Retina (tissue), 1 donor: Measurements from ENCODE around the gene MMP14.

Experiments
- DNase-seq: peaks from one replicate; pipeline ENCODE4 v3.0.0-alpha.2; 2016

MMP14 gene

DNA sequence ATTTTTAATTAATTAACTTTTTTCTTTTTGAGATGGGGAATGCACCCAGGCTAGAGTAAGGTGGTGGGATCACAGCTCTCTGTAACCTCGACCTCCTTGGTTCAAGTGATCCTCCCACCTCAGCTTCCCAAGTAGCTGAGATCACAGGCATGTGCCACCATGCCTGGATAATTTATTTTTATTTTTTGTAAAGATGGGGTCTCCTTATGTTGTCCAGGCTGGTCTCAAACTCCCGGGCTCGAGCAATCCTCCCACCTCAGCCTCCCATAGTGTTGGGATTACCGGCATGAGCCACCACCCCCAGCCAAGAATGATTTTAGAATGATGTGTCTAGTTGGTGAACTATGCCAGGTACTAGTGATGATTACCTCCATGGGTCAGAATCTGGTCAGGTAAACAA lies 28.6 kb downstream of the MMP14 start:
- no peak for DNase-seq

DNA sequence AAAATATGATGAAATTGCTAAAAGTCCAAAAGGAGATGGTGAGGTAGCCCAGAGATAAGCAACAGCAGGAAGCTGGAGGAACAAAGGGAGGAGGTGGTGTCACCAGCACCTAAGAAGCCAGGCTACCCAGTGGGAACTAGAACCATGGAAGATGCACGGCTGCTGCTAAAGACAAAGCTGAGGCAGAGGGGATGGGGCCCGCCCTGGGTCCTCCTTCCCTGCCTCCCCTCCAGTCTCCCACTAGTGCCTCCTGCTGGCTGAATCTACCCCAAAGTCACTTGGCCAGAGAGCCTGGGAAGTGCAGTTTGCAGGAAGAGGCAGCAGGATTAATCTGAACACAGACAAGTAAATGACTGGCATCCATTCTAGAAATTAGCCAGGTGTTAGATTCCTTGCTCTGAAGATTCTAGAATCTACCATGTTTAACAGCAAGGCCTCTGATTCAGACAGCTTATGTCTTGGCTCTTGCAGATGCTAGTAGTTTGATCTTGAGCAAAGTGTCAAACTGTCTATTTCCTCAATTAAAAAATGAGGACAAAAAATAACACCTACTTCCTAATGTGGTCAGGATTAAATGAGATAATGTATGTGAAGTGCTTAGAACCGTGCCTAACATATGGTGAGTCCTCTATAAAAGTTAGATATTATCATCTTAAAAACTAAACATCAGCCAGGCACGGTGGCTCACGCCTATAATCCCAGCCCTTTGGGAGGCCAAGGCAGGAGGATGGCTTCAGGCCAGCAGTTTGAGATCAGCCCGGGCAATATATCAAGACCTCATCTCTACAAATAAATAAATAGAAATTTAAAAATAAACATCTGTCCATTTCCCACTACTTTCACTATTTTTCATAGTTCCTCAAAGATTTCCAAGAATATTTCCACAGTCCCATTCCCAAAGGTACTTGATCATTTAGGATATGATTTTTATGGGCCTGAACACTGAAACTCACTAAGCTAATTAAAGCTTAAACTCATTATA lies 29.3 kb downstream of the MMP14 start:
- no peak for DNase-seq

- DNase-seq = no peak
Observed at GRCh38 chr14:22866874-22867273, 30.5 kb downstream of the MMP14 start.

GRCh38 chr14:22870811-22871223 lies 34.4 kb downstream of the MMP14 start:
- no peak for DNase-seq

DNA sequence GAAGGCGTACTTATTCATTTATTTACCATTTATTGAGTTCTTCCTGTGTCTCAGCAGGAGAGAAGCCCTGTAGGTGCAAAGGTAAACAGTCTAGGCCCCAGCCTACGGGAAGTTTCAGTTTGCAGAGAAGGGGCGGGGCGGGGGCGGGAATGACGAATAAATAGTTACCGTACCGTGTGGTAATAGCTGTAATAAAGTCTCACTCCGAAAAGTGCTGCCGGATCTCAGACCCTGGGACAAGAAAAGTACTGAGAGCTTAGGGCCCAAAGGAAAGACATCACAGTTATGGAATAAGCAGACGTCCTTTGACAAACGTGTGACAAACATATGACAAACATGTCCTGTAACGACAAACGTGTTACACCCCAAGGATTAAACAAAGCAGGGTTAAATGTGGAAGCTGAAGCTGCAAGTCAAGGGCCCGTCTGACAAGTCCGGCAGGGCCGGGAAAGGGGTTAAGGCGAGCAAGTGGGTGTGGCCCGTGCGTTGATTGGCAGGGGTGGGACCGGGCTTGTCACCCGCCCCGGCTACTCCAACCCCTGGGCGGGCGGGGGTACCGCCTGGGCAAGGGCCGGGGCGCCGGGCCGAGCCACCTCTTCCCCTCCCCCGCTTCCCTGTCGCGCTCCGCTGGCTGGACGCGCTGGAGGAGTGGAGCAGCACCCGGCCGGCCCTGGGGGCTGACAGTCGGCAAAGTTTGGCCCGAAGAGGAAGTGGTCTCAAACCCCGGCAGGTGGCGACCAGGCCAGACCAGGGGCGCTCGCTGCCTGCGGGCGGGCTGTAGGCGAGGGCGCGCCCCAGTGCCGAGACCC lies 35.0 kb downstream of the MMP14 start, which contains the start of gene LRP10:
LRP10 (plus strand) TSS at position 517 of the 809 bp plus-strand sequence. CDS start 564 bp downstream, outside the sequence.
- DNase-seq = peak; percentile 90

DNA sequence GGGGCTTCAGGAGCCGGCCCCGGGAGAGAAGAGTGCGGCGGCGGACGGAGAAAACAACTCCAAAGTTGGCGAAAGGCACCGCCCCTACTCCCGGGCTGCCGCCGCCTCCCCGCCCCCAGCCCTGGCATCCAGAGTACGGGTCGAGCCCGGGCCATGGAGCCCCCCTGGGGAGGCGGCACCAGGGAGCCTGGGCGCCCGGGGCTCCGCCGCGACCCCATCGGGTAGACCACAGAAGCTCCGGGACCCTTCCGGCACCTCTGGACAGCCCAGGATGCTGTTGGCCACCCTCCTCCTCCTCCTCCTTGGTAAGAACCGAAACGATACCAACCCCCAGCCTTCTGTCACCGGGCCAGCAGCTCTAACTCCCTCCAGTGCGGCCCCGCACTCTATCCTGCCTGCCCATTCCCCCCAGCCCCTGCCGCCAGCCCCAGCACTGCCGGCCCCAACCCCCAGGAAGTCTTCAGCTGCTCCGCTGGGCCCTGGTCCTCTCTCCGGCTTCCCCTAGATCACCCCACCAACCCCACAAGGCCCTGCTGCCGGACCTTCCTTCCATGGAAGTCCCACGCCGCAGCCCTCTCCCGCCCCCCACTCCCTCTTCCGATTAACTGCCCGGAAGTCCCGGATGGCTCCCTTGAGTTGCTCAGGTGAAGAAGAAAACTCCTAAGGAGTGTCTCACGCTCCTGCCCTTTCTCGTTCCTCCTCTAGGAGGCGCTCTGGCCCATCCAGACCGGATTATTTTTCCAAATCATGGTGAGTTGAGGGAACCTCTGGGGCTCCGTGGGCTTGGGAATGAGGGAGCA lies 35.8 kb downstream of the MMP14 start:
- peak; percentile 88 for DNase-seq

DNA sequence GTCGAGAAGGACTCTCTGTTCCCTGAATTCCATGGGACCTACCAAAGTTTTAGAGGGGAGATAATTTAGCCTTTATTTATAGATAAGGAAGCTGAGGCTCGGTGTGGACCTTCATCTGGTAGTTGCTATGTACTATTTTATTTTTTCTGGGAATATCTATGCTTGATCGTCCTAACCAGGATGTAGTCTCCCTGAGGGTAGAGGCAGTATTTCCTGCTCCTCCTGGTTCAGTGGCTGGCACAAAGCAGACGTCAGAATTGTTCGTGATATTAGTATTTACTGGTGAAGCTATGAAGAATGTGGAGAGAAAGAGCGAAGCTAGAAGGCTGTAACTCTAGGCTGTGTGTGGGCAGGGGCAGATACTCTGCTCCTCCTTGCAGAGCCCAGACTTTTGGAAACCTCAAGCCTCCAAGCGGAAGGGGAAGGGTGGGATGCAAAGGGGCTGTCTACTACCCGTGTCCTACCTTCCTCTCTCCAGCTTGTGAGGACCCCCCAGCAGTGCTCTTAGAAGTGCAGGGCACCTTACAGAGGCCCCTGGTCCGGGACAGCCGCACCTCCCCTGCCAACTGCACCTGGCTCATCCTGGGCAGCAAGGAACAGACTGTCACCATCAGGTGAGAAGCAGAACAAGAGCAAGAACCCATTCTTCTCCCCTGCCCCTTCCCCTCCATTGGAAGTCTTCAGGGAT lies 36.6 kb downstream of the MMP14 start:
- DNase-seq = no peak

DNA sequence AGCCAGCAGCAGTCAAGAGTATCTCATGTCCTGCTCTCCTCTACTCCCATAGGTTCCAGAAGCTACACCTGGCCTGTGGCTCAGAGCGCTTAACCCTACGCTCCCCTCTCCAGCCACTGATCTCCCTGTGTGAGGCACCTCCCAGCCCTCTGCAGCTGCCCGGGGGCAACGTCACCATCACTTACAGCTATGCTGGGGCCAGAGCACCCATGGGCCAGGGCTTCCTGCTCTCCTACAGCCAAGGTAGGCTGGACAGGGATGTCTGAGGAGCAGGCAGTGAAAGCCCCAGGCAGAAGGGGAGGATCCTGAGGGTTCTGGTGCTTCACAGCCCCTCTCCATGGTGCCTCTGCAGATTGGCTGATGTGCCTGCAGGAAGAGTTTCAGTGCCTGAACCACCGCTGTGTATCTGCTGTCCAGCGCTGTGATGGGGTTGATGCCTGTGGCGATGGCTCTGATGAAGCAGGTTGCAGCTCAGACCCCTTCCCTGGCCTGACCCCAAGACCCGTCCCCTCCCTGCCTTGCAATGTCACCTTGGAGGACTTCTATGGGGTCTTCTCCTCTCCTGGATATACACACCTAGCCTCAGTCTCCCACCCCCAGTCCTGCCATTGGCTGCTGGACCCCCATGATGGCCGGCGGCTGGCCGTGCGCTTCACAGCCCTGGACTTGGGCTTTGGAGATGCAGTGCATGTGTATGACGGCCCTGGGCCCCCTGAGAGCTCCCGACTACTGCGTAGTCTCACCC lies 38.8 kb downstream of the MMP14 start:
- no peak for DNase-seq

DNA sequence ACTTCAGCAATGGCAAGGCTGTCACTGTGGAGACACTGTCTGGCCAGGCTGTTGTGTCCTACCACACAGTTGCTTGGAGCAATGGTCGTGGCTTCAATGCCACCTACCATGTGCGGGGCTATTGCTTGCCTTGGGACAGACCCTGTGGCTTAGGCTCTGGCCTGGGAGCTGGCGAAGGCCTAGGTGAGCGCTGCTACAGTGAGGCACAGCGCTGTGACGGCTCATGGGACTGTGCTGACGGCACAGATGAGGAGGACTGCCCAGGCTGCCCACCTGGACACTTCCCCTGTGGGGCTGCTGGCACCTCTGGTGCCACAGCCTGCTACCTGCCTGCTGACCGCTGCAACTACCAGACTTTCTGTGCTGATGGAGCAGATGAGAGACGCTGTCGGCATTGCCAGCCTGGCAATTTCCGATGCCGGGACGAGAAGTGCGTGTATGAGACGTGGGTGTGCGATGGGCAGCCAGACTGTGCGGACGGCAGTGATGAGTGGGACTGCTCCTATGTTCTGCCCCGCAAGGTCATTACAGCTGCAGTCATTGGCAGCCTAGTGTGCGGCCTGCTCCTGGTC lies 39.4 kb downstream of the MMP14 start:
- no peak for DNase-seq

DNA sequence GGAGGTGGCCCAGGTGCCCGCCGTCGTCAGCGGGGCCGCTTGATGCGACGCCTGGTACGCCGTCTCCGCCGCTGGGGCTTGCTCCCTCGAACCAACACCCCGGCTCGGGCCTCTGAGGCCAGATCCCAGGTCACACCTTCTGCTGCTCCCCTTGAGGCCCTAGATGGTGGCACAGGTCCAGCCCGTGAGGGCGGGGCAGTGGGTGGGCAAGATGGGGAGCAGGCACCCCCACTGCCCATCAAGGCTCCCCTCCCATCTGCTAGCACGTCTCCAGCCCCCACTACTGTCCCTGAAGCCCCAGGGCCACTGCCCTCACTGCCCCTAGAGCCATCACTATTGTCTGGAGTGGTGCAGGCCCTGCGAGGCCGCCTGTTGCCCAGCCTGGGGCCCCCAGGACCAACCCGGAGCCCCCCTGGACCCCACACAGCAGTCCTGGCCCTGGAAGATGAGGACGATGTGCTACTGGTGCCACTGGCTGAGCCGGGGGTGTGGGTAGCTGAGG lies 40.7 kb downstream of the MMP14 start:
- no peak for DNase-seq

DNA sequence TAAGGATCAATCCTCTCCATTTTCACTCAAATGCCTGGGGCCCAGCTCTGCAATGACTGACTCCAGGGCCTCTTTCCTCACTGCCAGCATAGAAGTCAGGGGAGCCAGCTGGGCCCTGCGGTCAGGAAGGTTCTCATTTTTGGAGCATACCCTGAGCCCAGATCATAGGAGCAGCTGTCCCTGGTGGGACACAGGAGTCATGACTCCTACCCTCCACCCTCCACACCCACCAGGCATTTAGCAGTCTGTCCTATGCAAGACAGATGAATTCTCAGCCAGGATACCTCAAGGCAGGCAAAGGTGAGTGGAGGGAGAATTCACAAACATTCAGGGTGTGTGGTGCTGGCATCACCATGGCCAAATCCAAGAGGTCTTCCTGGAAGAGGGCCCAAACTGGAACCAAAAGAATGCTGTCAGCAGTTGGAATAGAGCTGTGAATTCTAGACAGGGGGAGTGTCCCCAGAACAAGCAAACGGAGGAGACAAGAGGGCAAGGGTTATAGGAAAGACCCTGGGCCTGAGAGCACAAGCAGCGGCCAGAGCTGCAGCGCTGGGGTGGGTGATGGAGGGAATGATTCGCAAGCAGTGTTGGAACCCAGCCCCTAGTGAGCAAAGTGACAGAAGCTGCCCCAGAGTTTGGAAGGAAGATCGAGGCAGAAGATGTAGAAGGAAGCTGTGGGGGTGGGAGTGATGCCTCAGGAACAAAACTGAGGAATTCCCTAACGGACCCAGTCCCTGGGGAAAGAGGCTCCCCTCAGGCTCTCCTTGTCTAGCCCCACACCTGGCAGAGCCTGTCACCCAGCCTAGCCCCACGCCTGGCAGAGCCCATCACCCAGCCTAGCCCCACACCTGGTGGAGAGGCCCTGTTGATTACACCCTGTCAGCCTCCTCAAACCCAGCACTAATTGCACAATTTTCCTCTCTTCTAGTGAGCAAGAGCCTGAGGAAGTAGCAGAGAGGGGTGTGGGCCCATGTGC lies 42.2 kb downstream of the MMP14 start:
- DNase-seq = no peak

DNA sequence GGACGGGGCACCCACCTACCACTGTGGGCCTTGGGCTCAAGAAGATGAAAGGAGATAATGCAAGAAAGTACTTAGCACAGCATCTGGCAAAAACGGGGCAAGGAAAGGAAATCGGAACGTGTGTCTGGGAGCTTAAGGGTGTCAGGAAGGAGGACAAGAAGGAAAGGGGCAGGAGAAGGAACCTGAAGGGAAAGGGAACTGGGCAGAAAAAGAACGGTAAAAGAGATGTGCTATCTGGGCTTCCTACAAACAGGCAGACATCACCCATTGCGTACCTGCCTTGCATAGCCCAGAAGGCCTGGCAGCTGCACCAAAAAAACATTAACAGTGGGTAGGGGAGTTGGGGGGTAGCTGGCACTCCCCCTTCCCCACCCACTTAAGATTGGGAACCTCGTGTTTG lies 45.7 kb downstream of the MMP14 start:
- DNase-seq = no peak

- DNase-seq = peak; percentile 84
Observed at GRCh38 chr14:22882529-22883172, 46.3 kb downstream of the MMP14 start.

DNA sequence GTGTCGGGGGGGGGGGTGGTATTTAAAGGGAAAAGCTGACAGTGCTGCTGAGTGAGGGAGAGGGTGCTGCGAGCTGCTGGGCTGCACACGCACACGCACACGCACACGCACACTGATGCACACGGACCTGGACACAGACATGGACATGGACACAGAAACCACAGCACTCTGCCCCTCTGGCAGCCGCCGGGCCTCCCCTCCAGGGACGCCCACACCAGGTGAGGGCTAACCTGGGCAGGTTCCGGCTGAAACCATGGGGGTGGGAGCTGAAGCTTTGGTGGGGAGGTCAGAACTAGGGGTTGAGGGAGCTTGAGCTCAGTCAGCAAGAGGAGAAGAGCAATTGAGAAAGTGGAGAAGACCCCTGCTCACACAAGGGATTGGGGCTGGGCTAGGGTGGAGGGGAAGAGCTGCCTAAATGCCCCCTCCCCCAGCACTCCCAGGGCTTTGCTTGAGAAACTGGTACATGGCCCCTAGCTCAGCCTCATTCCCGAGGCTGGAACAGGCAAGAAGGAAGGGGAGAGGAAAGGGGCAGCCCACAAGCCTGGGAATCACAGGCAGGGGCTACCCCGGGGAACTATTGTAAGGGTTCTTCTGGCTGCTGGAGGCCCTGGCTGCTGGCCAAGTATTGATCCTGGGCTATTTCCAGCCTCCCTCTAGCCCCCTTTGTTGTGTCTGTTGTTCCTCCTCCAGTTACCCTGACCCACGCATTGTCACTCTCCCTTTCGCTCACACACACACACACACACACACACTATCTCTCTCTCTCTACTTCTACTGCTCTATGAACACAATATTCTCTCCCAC lies 47.0 kb downstream of the MMP14 start, which contains the start of gene REM2:
REM2 (plus strand) TSS at position 50 of the 804 bp plus-strand sequence; CDS start at position 116, 66 bp downstream.
- peak; percentile 85 for DNase-seq

DNA sequence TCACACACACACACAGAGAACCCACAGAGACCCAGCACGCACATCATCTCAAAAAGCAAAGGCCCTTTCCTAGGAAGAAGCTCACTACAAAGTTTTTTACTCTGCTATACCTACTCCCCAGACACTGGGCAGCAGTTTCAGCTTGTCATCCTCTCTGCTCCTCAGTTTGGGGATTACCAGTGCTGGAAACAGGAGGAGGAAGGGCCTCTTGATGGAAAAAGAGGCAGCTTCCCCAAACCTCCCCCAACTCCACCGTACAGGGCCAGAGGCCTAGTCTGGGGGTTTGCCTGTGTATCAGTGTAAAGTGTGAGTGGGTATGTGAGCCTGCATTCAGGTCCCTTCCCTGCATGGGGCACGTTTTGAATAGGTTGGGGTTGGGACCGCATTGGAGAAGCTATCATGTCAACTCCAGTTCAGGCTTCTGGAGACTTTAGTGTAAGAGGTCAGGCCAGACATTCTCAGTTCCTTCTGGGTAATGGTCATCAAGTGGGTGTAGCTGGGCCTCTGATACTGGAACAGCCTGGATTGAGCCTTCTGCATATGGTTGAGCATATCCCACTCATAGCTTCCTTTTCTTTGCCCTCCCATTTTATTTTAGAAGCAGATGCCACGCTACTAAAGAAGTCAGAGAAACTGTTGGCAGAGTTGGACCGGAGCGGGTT lies 47.8 kb downstream of the MMP14 start:
- DNase-seq = no peak

DNA sequence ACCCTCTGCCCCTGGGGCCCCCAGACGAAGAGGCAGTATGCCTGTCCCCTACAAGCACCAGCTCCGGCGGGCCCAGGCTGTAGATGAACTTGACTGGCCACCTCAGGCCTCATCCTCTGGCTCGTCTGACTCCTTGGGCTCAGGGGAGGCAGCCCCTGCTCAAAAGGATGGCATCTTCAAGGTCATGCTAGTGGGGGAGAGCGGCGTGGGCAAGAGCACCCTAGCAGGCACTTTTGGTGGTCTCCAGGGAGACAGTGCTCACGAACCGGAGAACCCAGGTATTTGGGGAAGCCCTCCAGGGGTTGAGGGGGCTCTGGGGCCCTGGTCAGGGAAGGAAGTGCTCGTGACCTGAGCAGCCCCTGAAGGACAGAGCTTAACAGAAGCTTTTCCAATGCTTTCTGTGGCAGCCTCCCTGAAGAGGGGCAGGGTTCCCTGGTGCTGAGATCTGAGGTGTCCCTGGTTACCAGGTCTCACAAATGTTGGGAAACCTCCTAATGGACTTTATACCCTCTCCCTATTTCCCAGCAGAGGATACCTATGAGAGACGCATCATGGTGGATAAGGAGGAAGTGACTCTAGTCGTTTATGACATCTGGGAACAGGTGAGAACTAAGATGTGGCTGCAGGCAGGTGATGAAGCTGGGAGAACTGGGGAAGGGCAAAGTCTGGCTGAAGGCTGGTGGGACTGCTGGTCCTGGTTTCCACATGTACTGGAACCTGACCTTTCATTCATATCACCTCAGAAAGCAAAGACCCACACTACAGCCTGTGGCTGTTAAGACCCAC lies 48.5 kb downstream of the MMP14 start:
- DNase-seq = peak; percentile 12

DNA sequence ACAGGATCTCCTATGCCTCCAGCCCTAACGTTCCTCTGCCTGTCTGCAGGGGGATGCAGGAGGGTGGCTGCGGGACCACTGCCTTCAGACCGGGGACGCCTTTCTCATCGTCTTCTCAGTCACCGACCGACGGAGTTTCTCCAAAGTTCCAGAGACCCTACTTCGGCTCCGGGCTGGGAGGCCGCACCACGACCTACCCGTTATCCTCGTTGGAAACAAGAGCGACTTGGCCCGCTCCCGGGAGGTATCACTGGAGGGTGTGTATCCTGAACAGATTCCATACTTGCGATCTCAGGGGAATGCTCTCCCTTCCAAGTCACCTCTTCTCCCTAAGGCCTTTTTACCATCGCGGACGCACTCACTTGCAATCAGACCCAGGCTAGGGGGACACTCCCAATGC lies 49.6 kb downstream of the MMP14 start:
- DNase-seq = no peak
